Neural progenitor cell (in vitro differentiated cells): Measurements from ENCODE around the gene TRAPPC2L.

Source experiments
- CTCF ChIP-seq: fragments of 200-600 bp; sonication (generic); IDR thresholded peaks from 2 replicates; pipeline ENCODE4 v1.5.1; 2017; ENCODE audit warnings: antibody characterized with exemption, mild to moderate bottlenecking
- EZH2 ChIP-seq: fragments of 200-600 bp; sonication (generic); IDR thresholded peaks from 2 replicates; pipeline ENCODE4 v1.6.1; 2017; ENCODE audit warnings: antibody characterized with exemption, mild to moderate bottlenecking, moderate library complexity
- EZH2phosphoT487 ChIP-seq: fragments of 200-600 bp; sonication (generic); IDR thresholded peaks from 2 replicates; pipeline ENCODE4 v1.6.1; 2017; ENCODE audit warnings: antibody characterized with exemption

DNA sequence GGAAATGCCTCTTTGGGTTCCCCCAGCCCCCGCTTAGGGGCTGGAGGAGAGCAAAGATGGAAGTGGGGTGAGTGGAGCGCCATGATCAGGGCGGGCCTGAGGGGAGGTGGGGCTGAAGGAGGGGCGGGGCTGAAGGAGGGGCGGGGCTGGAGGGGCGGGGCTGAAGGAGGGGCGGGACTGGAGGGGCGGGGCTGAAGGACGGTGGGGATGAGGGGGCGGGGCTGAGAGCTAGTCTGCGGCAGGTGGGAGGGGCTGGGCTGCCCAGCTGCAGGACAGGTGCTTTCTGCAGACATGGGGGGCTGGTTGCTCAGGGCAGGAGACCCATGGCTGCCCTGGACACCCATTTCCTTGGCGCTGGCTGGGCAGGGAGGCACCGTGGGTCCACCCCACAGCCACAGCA is 48.6 kb downstream of the TRAPPC2L start:
- TF ChIP-seq CTCF (no peak), EZH2phosphoT487 (no peak), EZH2 (no peak)
